ENCODE results near the gene PNPLA5.

PNPLA5 gene

DNA sequence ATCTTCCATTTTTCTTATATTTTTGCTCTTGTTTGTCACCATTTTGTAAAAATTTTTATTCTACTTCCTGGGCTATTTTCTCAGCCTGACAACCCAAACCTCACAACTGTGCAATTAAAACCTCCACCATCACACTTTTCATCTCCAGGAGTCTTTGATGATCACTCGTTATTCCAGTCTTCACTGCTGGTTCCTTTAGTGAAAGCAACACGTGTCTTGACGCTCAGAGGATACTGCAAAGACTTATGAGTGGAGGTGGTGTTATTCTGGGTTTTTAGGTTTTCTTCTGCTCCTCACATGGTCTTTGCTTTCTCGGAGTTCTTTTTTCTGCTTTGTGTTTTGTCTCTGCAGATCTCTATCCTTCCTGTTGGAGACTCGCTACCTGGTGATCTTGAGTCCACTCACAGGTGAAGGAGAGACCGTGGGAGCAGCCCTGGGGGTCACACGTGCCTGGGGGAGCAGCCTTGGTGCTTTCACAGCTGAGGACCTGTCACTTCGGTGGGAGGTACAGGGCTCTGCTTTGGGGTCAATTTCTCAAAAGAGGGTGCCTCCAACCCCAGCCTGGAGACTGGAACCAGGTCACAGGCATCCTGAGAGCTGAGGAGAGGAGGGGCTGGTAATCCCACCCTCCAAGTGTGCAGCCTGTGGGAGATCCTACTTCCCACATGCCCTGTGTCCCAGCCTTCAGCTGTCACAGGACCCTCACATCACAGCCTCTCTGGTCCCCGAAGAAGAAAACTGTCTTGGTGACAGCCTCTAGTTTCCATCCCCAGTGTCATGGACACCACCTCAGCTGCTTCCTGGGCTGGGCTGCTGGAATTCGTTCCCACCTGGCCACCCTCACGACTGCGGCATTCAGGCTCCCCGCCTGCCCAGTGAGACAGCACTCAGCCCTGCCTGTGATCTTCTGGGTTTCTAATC is 40.5 kb downstream of the PNPLA5 start:
- Histone ChIP-seq H3K4me3 (ENCODE audit: insufficient read depth, low read length, poor library complexity, severe bottlenecking) (no peak overlapping the region), H3K9me3 (ENCODE audit: insufficient read depth, low read length) (no peaks in the 10 kb centered on the region), H3K9ac (ENCODE audit: low read length) (no peak overlapping the region), H4K20me1 (ENCODE audit: low read depth, low read length) (no peaks in the 10 kb centered on the region), H3K27ac (ENCODE audit: low read depth, low read length) (no peak overlapping the region), H2AFZ (ENCODE audit: low read depth, low read length, severe bottlenecking) (no peak overlapping the region), H3K27me3 (ENCODE audit: low read length) (no peaks in the 10 kb centered on the region), H3K79me2 (ENCODE audit: insufficient read depth, low read length) (no peaks in the 10 kb centered on the region), H3K36me3 (ENCODE audit: low read length) (no peaks in the 10 kb centered on the region), H3K9me2 (replicated peaks; ENCODE audit: insufficient read depth, low read length) (no peaks in the 10 kb centered on the region), H3F3A (ENCODE audit: insufficient read depth) (no peaks in the 10 kb centered on the region), H3K4me2 (ENCODE audit: low read depth, low read length, poor library complexity, severe bottlenecking) (no peak overlapping the region)
- TF ChIP-seq EZH2phosphoT487 (conservative IDR thresholded peaks at IDR 0.05; ENCODE audit: low read length) = no peak

DNA sequence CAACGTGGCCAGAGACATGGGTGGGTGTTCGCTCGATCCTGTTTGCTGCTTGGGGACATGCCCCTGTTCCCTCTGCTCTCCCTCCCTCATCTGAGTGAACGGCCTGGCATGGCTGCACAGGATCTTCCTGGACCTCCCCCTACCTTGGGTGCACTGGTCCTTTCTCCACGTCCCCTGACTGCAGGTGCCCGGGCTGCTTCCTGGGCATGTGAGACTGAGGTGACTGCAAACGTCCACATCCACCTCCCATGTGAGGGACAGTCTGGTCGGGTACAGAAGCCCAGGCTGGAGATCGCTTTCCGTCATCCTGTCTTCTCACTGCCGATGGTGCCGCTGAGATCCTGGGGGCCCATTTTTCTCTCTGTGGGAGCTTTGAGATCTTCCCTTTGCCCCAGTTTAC is 41.3 kb downstream of the PNPLA5 start:
- Histone ChIP-seq H2AFZ (ENCODE audit: low read depth, low read length, severe bottlenecking) (no peak overlapping the region), H3K9me2 (replicated peaks; ENCODE audit: insufficient read depth, low read length) (no peaks in the 10 kb centered on the region), H3K27ac (ENCODE audit: low read depth, low read length) (no peak overlapping the region), H3F3A (ENCODE audit: insufficient read depth) (no peaks in the 10 kb centered on the region), H3K79me2 (ENCODE audit: insufficient read depth, low read length) (no peaks in the 10 kb centered on the region), H3K36me3 (ENCODE audit: low read length) (no peaks in the 10 kb centered on the region), H3K4me2 (ENCODE audit: low read depth, low read length, poor library complexity, severe bottlenecking) (no peak overlapping the region), H3K9ac (ENCODE audit: low read length) (no peak overlapping the region), H3K9me3 (ENCODE audit: insufficient read depth, low read length) (no peaks in the 10 kb centered on the region), H3K27me3 (ENCODE audit: low read length) (no peaks in the 10 kb centered on the region), H4K20me1 (ENCODE audit: low read depth, low read length) (no peaks in the 10 kb centered on the region), H3K4me3 (ENCODE audit: insufficient read depth, low read length, poor library complexity, severe bottlenecking) (no peak overlapping the region)
- TF ChIP-seq EZH2phosphoT487 (conservative IDR thresholded peaks at IDR 0.05; ENCODE audit: low read length) = no peak
- TF ChIP-seq, protein P1, sequence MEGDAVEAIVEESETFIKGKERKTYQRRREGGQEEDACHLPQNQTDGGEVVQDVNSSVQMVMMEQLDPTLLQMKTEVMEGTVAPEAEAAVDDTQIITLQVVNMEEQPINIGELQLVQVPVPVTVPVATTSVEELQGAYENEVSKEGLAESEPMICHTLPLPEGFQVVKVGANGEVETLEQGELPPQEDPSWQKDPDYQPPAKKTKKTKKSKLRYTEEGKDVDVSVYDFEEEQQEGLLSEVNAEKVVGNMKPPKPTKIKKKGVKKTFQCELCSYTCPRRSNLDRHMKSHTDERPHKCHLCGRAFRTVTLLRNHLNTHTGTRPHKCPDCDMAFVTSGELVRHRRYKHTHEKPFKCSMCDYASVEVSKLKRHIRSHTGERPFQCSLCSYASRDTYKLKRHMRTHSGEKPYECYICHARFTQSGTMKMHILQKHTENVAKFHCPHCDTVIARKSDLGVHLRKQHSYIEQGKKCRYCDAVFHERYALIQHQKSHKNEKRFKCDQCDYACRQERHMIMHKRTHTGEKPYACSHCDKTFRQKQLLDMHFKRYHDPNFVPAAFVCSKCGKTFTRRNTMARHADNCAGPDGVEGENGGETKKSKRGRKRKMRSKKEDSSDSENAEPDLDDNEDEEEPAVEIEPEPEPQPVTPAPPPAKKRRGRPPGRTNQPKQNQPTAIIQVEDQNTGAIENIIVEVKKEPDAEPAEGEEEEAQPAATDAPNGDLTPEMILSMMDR (IDR thresholded peaks at IDR 0.05; ENCODE audit: insufficient read depth, low read length, poor library complexity, severe bottlenecking) = no peak

- Histone ChIP-seq H3K27ac (ENCODE audit: low read depth, low read length) (no peak overlapping the region), H3K27me3 (ENCODE audit: low read length) (no peaks in the 10 kb centered on the region), H3K79me2 (ENCODE audit: insufficient read depth, low read length) (no peaks in the 10 kb centered on the region), H3K9me3 (ENCODE audit: insufficient read depth, low read length) (no peaks in the 10 kb centered on the region), H3K9me2 (replicated peaks; ENCODE audit: insufficient read depth, low read length) (no peaks in the 10 kb centered on the region), H3K4me2 (ENCODE audit: low read depth, low read length, poor library complexity, severe bottlenecking) (no peak overlapping the region), H3K36me3 (ENCODE audit: low read length) (no peaks in the 10 kb centered on the region), H3F3A (ENCODE audit: insufficient read depth) (no peaks in the 10 kb centered on the region), H3K4me3 (ENCODE audit: insufficient read depth, low read length, poor library complexity, severe bottlenecking) (no peak overlapping the region), H3K9ac (ENCODE audit: low read length) (no peak overlapping the region), H4K20me1 (ENCODE audit: low read depth, low read length) (no peaks in the 10 kb centered on the region), H2AFZ (ENCODE audit: low read depth, low read length, severe bottlenecking) (no peak overlapping the region)
- TF ChIP-seq, protein P1 (IDR thresholded peaks at IDR 0.05; ENCODE audit: insufficient read depth, low read length, poor library complexity, severe bottlenecking) = no peak
- TF ChIP-seq EZH2phosphoT487 (conservative IDR thresholded peaks at IDR 0.05; ENCODE audit: low read length) = no peak
These were observed 42.1 kb downstream of the PNPLA5 start for GRCh38 chr22:43849731-43850130.
